Measurements from ENCODE around the gene PPP6R3. TPM values are rescaled to one million over a fixed set of nuclear protein-coding genes. Genes with fewer than 3 reads are reported as not detected.

Gene PPP6R3
- total RNA-seq (2022; extraction: Qiagen RNA extraction): 48.6 to 67.3 TPM (median 65.7 TPM) in 5 replicates

GRCh38 chr11:68460741-68461574 lies at the start of gene PPP6R3:
TSS of gene PPP6R3 (plus strand) at chr11:68460752. CDS start at chr11:68537665, 76,913 bp downstream.

Other genes starting within 250 kb of the PPP6R3 start
- 20.4 to 26.6 TPM (median 24.4 TPM) in 5 replicates for gene KMT5B, start 247.5 kb upstream of the PPP6R3 start, total RNA-seq (2022; extraction: Qiagen RNA extraction)
- gene C11orf24, start 188.8 kb upstream of the PPP6R3 start, total RNA-seq (2022; extraction: Qiagen RNA extraction): 54.1 to 63.2 TPM (median 61.7 TPM) in 5 replicates
- gene LRP5, start 148.2 kb upstream of the PPP6R3 start, total RNA-seq (2022; extraction: Qiagen RNA extraction): 27.9 to 62.2 TPM (median 60.1 TPM) in 5 replicates
- 12.0 to 21.5 TPM (median 18.0 TPM) in 5 replicates for gene GAL, start 223.8 kb downstream of the PPP6R3 start, total RNA-seq (2022; extraction: Qiagen RNA extraction)

Data from A549 treated with dexamethasone at 1 μM for 4 hours (cell line).